T-helper 1 cell (primary cell): Measurements from ENCODE around the gene CAMTA1.
"Not testable (repeated sequence)": the region's sequence is repeated elsewhere in the genome, so short reads cannot be mapped to it uniquely, and the experiment has no call there.

ENCODE experiments used
- DNase-seq, 5 donors: peaks; one replicate each; pipeline ENCODE4 v3.0.0-alpha.2; 2012 to 2020

CAMTA1 gene

DNA sequence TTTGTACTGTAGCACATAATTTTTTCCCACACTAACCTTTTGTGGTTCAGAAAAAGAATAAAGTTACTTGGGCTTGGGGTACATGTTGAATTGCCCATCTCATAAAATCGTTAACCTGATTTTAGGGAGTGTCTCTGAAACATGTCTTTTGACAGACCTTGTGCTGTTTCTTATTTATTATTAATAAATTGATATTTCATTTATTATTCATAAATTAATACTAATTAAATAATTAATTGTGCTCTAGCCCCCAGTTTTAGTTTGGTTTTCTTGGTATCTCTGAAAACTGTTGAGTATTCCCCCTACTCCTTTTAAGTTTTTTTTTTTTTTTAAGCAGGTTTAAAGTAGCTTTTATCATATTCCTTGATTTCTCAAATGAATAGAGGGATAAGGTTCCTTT is 27.9 kb downstream of the CAMTA1 start:
- DNase-seq, result no peak

GRCh38 chr1:6815726-6816125 is 30.5 kb downstream of the CAMTA1 start:
- DNase-seq, result no peak

- no peak for DNase-seq
Observed at GRCh38 chr1:6819246-6820040, 34.2 kb downstream of the CAMTA1 start.

DNA sequence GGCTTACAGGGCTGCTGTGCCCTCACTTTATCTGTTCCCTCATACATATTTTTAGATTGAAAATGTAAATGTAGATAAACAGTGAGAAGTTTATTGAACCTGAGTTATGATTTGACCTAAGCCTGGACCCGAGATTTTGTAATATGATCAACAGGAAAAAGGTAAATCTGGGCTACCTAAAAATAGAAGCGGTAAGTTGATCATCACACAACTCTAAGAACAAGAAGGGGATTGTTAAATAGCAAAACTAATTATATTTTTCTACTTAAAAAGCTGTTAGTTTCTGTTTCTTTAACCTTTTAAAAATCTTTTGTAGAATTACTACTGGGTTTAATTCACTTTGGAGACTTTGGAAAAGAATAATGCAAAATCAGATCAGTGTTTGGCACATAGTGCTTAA is 35.6 kb downstream of the CAMTA1 start:
- no peak for DNase-seq

DNA sequence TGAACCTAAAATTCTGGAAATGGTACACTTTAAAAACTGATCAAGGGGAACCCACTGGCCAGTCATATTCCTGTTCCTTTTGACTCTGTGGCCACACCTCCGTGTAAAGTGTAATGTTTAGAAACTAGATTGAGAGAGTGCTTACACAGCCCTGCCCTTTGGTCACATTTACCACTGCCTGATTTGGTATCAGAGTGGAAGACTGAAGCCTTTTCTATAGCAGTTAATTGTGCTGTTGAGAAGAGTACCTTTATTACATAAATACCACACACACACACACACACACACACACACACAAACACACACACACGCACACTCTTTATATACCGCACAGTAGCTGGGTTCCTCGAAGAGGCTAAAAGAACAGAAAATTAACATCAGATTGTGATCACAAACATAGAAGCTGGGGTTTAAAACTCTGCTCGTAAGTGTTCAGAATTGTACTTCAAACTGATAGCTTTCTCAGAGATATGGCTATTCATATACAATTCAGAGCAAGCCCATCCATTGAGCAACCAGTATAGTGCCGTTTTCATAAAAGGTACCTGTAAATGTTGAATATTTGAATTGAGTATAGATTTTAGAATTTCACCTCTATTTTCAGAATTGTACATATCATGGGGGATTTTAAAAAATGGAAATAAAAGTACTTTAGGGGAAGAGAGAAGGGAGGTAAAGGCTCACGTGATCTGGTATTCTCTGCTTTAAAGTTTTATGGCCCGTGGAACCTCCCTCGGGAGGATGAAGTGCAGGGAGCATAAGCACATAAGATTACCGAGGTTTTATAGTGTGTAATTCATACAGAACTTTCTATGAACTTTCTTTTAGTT is 37.5 kb downstream of the CAMTA1 start:
- no peak for DNase-seq

DNA sequence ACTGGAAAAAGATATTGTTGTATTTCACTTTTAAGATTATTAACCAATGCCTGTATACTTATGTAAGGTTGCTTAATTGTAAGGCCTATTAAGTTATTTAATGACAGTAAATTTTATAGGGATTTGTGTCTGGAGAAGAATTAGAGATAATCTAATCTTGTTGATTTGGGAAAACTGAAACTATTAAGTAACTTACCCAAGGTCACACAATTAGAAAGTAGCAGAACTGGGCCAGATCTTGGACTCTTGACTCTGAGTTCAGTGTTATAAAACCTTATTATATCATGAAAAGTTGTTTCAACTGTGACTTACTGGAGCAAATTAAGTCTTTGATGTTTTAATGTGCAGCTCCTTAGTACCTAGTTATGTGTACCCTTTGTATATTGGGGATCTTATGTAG is 38.5 kb downstream of the CAMTA1 start:
- DNase-seq, result no peak

DNA sequence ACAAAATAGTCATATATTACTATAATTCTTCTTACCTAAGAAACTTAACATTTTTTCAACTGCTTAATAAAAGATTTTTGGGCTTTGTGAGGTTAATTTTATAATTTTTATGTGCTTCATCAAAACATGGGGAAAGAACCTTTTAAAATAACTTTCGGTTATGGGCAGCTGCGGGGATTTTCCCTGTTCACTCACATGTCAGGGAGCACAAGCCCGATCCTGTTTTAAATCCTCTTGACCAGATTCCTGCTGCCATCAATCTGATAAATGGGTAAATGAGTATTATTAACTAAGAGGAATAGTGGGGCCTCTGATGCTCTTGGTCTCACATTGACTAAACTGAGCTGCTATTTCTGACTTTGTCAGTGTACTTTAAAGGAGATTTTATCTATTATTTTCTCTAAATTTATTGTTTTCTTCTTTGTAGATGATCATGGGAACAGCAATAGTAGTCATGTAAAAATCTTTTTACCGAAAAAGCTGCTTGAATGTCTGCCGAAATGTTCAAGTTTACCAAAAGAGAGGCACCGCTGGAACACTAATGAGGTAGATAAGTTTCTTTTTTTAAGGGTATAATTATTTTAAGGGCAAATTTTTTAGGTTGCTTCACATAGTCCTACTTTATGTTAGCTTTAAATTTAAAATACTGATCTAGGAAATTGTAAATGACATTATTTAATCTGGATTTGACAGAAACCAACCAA is 39.6 kb downstream of the CAMTA1 start:
- DNase-seq, result no peak

- no peak for DNase-seq
Observed at GRCh38 chr1:6825828-6826227, 40.6 kb downstream of the CAMTA1 start.

DNA sequence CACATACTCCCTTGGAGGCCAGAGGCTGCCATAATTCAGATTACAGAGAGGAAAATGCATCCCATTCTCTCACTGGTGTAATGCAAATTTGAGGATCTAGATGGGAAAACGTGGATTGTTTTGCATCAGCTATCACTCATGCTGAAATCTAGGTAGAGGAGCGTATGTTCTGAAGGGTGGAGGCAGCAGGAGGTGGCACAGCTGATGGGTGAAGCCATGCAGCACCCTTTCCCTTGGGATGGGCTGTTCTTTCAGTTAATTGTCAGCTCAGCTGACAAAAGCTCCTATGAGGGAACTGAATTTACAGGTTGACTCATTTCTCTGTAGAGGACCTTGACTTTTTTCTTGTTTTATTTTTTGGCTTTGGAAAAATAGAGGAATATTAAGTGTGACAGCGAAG is 41.8 kb downstream of the CAMTA1 start:
- no peak for DNase-seq

DNA sequence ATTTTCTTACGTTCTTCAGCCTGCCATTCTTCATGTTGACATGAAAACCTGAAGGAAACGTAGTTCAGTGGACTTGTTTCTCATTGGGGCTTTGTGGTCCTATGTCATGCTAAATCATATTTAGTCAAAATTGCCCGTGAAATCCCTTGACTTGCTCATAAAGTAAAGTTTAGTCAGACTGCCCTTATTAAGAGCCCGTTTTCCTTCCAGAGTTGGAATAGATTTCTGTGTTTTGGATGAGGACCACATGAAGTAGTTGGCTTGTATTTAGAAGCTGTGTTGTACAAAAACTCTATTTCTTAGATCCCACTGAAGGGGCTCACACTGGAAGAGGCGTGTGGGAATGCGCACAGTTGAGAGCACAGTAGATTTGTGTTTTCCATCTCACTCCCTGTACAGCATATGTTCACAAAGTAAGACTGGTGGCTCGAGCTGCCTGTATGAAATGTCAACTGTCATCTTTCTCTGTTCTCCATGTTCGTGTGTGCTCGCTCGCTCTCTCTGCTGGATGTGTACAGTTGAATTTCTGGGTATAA is 42.4 kb downstream of the CAMTA1 start:
- no peak for DNase-seq

DNA sequence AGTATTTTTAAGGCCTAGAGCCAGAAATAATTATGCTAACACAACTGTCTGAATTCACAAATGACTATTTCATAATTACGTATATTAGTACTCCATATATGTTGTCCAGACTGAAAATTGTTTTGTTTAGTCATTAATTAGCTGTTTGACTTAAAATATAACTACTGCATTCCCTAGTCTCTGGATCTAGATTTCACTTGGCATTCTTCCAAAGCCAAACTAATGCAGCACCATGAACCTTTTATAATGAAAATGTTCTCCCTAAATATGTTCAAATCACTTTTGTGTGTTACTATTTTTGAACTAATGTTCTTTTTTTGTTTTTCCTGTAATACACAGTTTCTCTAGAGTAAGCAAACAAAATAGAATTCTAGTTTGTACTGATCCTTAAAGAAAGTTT is 46.1 kb downstream of the CAMTA1 start:
- no peak for DNase-seq

- not testable (repeated sequence) for DNase-seq
Observed at GRCh38 chr1:6832006-6832405, 46.8 kb downstream of the CAMTA1 start.

- no peak for DNase-seq
Observed at GRCh38 chr1:6832531-6833188, 47.4 kb downstream of the CAMTA1 start.

- DNase-seq, result no peak
Observed at GRCh38 chr1:6833804-6834203, 48.5 kb downstream of the CAMTA1 start.

DNA sequence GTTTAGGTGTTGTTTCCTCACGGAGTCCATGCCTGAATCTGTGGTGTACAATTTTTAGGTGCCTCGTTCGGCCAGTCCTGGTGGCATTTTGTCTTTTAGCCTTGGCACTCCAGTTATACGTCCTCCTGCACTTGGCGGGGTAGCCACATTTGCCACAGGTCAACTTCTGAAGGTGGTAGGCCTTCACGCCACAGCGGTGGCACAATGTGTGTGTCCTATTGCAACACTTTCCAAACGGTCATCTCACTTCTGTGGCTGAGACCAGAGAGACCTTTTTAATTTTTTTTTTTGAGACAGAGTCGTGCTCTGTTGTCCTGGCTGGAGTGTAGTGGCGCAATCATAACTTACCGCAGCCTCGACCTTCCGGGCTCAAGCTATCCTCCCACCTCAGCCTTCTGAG is 49.1 kb downstream of the CAMTA1 start:
- DNase-seq, result no peak

GRCh38 chr1:6835139-6835538 is 49.9 kb downstream of the CAMTA1 start:
- no peak for DNase-seq

DNA sequence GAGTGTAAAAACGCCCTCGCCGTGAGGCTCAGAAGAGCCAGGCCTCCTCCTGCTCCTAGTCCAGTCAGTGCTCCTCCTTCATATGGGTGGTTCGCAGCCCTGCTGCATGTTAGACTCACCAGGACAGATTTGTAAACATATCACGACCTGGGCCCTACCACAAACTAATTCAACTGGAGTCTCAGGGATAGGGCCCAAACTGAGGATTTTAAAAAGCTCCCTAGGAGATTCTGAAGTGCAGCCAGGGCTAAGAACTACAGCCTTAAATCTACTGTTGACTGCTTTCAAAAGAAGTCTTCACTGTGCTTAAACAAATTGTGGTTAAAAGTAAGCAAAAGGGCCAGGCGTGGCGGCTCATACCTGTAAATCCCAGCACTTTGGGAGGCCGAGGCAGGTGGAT is 57.0 kb downstream of the CAMTA1 start:
- no peak for DNase-seq

DNA sequence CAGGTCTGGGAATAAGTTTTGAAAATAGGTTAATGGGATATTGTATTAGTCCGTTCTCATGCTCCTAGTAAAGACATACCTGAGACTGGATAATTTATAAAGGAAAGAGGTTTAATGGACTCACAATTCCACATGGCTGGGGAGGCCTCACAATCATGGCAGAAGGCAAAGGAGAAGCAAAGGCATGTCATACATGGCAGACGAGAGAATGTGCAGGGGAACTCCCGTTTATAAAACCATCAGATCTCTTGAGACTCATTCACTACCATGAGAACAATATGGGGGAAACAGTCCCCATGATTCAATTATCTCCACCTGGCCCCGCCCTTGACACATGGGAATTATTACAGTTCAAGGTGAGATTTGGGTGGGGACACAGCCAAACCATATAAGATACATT is 60.5 kb downstream of the CAMTA1 start:
- not testable (repeated sequence) for DNase-seq

- DNase-seq, result no peak
Observed at GRCh38 chr1:6848816-6849215, 63.6 kb downstream of the CAMTA1 start.

DNA sequence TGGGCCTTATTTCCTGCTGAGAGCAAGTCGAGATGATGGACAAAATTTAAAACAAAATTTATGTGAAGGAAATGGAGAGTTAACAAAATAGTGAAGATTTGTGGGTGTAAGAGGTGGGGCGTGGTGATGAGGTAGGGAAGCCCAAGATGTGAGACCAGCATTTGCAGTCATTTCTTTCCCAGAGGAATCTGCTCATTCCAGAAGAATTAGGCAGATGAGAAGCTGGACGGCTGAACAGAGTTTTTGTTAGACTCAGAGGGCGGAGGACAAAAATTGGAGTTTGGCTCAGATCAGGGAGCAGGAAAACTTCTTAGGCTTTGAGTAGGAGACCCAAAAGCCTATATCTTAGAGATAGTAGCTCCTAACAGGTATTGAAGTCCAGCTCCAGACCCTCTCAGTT is 65.3 kb downstream of the CAMTA1 start:
- no peak for DNase-seq

DNA sequence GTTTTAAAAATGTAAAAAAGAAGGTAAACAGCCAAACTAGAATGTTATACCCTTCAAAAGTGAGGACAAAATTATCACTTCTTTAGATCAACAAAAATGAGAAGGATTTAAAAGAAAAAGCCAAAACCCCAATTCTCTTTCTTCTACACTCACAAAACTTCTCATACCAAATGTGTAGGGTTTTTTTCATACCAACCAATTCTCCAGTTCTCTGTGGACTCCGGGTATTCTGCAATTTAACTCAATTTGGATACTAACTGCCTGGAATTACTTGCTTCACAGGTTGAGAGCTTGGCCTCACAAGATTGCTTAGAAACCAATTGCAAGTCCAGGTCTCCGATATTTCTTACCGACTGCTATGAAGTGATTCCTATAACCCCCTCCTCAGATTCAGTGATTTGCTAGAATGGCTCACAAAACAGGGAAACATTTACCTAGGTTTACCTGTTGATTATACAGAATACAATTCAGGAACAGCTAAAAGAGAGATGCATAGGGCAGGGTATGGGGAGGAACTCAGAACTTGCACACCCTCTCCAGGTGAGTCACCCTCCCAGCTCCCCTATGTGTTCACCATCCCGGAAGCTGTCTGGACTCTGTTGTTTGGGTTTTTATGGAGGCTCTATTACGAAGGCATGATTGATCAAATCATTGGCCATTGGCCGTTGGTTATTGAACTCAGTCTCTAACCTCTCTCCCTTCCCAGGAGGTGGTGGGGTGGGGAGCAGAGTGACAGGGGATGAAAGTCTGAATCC is 67.1 kb downstream of the CAMTA1 start:
- DNase-seq, result no peak

DNA sequence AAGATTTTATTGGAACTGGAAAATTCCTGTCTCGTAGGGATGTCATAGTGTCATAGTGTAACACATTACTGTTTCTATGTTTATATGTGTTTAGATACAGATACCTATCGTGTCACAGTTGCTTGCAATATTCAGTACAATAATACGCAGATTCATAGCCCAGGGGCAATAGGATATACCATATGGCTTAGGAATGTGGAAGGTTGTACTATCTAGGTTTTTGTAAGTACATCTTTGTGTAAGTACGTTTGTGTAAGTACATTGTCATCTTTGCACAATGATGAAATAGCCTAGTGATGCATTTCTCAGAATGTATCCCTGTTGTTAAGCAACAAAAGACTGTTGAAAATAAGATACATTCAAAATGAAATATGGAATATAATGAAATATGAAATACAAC is 68.9 kb downstream of the CAMTA1 start:
- DNase-seq, result no peak
